Measurements from ENCODE around the gene DYRK3. TPM values are rescaled to one million over a fixed set of nuclear protein-coding genes. Genes with fewer than 3 reads are reported as not detected.

Gene DYRK3
- polyA plus RNA-seq, 2 donors, result 0.77 to 1.3 TPM

- H3K9me3 ChIP-seq (ENCODE audit: control insufficient read depth in 2 of 2, insufficient read depth in 1 of 2, low read depth in 1 of 2, low read length in 1 of 2), result no peaks in the 10 kb centered on the region
- WGBS, 2 donors, result 70 to 75% methylated on average over 11 of the region's 11 CpGs
- H3K27ac ChIP-seq (ENCODE audit: low read depth in 2 of 2, low read length in 1 of 2), result no peak overlapping the region
- H3K4me3 ChIP-seq (ENCODE audit: low read depth in 1 of 2, low read length in 2 of 2), result no peak overlapping the region
- peaks cover 18 to 21% of the 10 kb centered on the region in 2 donors for H3K4me1 ChIP-seq (ENCODE audit: control insufficient read depth in 2 of 2, insufficient read depth in 2 of 2, low read length in 1 of 2)
- no peaks in the 10 kb centered on the region for H3K27me3 ChIP-seq (ENCODE audit: control insufficient read depth in 1 of 2, insufficient read depth in 2 of 2, low read length in 2 of 2)
- H3K36me3 ChIP-seq (ENCODE audit: control insufficient read depth in 2 of 2, insufficient read depth in 2 of 2, low read length in 1 of 2), result peaks cover 0 to 6% of the 10 kb centered on the region in 2 donors
These were observed 59.1 kb downstream of the DYRK3 start for GRCh38 chr1:206694171-206695124.

DNA sequence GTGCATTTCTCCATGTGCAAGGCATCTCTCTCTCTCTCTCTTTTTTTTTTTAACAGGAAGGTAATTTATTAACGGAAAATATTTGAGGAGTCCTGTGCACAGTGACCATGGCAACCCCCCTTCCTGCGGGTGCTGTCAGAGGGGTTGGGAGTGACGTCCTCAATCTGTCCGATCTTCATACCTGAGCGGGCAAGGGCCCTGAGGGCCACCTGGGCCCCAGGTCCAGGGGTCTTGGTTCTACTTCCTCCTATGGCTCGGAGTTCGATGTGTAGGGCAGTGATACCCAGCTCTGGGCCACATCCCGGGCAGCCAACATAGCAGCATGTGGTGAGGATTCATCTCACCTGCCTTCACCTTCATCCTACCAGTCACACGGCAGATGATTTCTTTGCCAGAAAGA, 60.4 kb downstream of the DYRK3 start:
- H3K9me3 ChIP-seq (ENCODE audit: control insufficient read depth in 2 of 2, insufficient read depth in 1 of 2, low read depth in 1 of 2, low read length in 1 of 2), result no peaks in the 10 kb centered on the region
- 84 to 88% methylated on average over 9 of the region's 9 CpGs for WGBS, 2 donors
- no peaks in the 10 kb centered on the region for H3K27me3 ChIP-seq (ENCODE audit: control insufficient read depth in 1 of 2, insufficient read depth in 2 of 2, low read length in 2 of 2)
- H3K4me3 ChIP-seq (ENCODE audit: low read depth in 1 of 2, low read length in 2 of 2), result no peak overlapping the region
- H3K4me1 ChIP-seq (ENCODE audit: control insufficient read depth in 2 of 2, insufficient read depth in 2 of 2, low read length in 1 of 2), result peaks cover 15 to 19% of the 10 kb centered on the region in 2 donors
- no peak overlapping the region for H3K27ac ChIP-seq (ENCODE audit: low read depth in 2 of 2, low read length in 1 of 2)
- peaks cover 0 to 6% of the 10 kb centered on the region in 2 donors for H3K36me3 ChIP-seq (ENCODE audit: control insufficient read depth in 2 of 2, insufficient read depth in 2 of 2, low read length in 1 of 2)

- Histone ChIP-seq H3K4me3 (ENCODE audit: low read depth in 1 of 2, low read length in 2 of 2) (no peak overlapping the region), H3K4me1 (ENCODE audit: control insufficient read depth in 2 of 2, insufficient read depth in 2 of 2, low read length in 1 of 2) (peaks cover 14 to 17% of the 10 kb centered on the region in 2 donors), H3K27ac (ENCODE audit: low read depth in 2 of 2, low read length in 1 of 2) (no peak overlapping the region), H3K9me3 (ENCODE audit: control insufficient read depth in 2 of 2, insufficient read depth in 1 of 2, low read depth in 1 of 2, low read length in 1 of 2) (no peaks in the 10 kb centered on the region), H3K27me3 (ENCODE audit: control insufficient read depth in 1 of 2, insufficient read depth in 2 of 2, low read length in 2 of 2) (no peaks in the 10 kb centered on the region), H3K36me3 (ENCODE audit: control insufficient read depth in 2 of 2, insufficient read depth in 2 of 2, low read length in 1 of 2) (peaks cover 0 to 6% of the 10 kb centered on the region in 2 donors)
- WGBS, 2 donors, result 64 to 74% methylated on average over 4 of the region's 4 CpGs
These were observed 61.7 kb downstream of the DYRK3 start for GRCh38 chr1:206696812-206697585.

- 90 to 94% methylated on average over 2 of the region's 2 CpGs for WGBS, 2 donors
- H3K9me3 ChIP-seq (ENCODE audit: control insufficient read depth in 2 of 2, insufficient read depth in 1 of 2, low read depth in 1 of 2, low read length in 1 of 2), result no peaks in the 10 kb centered on the region
- no peak overlapping the region for H3K4me3 ChIP-seq (ENCODE audit: low read depth in 1 of 2, low read length in 2 of 2)
- H3K4me1 ChIP-seq (ENCODE audit: control insufficient read depth in 2 of 2, insufficient read depth in 2 of 2, low read length in 1 of 2), result peaks cover 17 to 19% of the 10 kb centered on the region in 2 donors
- H3K36me3 ChIP-seq (ENCODE audit: control insufficient read depth in 2 of 2, insufficient read depth in 2 of 2, low read length in 1 of 2), result peaks cover 0 to 6% of the 10 kb centered on the region in 2 donors
- H3K27me3 ChIP-seq (ENCODE audit: control insufficient read depth in 1 of 2, insufficient read depth in 2 of 2, low read length in 2 of 2), result no peaks in the 10 kb centered on the region
- H3K27ac ChIP-seq (ENCODE audit: low read depth in 2 of 2, low read length in 1 of 2), result no peak overlapping the region
These were observed 62.7 kb downstream of the DYRK3 start for GRCh38 chr1:206698011-206698410.

Other genes starting within 250 kb of the DYRK3 start
- 1 to 10 TPM; 9.5 to 9.9 TPM for gene IKBKE, start 165.1 kb upstream of the DYRK3 start, polyA plus RNA-seq
- 10 to 100 TPM; 22.2 to 27.3 TPM for gene RASSF5, start 128.0 kb upstream of the DYRK3 start, polyA plus RNA-seq
- gene EIF2D, start 23.1 kb upstream of the DYRK3 start, polyA plus RNA-seq, result 10 to 100 TPM; 34.1 to 34.3 TPM
- 10 to 100 TPM; 28.0 to 35.1 TPM for gene MAPKAPK2, start 49.4 kb downstream of the DYRK3 start, polyA plus RNA-seq
- 1 to 10 TPM in 1 of 2 donors, under 1 TPM in 1; 0.22 to 1.4 TPM for gene IL19, start 135.2 kb downstream of the DYRK3 start, polyA plus RNA-seq
- under 1 TPM; 0.12 to 0.51 TPM for gene IL10, start 137.0 kb downstream of the DYRK3 start, polyA plus RNA-seq
- gene IL20, start 230.1 kb downstream of the DYRK3 start, polyA plus RNA-seq, result under 1 TPM in 1 of 2 donors, not detected in 1; 0.05 TPM

Measured in esophagus (tissue), 2 donors.